Tongue (tissue), 2 donors: ENCODE results near the gene GJD2. TPM values are rescaled to one million over a fixed set of nuclear protein-coding genes. Genes with fewer than 3 reads are reported as not detected.

ENCODE experiments used
- DNase-seq: peaks from one replicate; pipeline ENCODE4 v3.0.0-alpha.2; 2015
- total RNA-seq: library from RNA; depleted of rRNA; stranded (reverse); fragments of >200 nt; gene quantifications from one replicate; pipeline ENCODE4 v1.2.3, GENCODE V29; 2014

Gene GJD2
- total RNA-seq, 1 donor from 2014 or later, result 0.10 TPM

DNA sequence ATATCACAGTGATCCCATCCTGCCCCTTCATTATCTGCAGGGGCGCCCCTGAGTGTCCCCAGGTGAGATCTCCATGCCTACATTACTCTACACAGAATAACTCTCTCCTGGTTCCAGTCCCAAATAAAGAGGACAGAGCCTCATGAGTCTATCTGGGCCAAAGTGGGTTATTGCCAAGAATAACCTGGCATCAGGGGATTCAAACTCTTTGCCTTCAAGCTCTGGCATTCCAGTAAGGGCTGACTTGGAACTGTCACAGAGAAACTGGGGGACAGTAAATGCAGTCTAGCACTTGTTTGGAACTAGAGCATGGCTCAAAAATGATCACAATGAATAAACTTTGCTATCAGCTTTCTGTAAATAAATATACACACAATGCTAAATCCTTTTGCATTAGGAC, 30.3 kb downstream of the GJD2 start:
- peak; percentile 39 for DNase-seq

GRCh38 chr15:34722439-34722836, 32.4 kb downstream of the GJD2 start:
- peak; percentile 35 for DNase-seq

DNA sequence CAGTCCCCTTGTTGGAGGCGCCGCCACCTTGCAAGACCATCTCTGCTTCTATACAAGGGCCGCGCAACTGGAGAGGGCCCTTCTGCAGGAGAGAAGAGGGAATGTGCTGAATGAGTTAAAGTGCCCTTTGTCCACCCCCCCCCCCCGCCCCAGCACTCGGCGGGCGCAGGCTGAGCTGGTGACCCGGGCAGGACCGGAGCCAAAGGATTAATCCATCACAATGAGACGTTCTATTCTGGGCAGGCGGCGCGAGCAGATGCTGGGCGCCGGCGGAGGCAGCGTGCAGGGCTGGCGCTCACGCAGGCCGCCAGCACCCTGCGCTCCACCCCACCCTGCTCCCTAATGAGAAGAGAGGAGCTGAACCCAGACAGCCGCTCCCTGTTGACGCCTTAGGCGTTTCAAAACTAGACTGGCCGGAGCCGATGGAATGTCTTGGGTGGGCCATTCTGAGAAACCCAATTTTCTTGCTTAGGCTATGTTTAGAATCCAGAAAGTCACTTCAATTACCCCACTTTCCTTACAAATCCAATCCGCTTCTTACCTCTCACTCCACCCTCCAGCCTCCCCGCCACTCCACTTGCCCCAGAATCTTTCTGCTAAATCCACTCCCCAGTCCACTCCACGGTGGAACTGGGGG, 32.9 kb downstream of the GJD2 start:
- DNase-seq, result peak; percentile 93

DNA sequence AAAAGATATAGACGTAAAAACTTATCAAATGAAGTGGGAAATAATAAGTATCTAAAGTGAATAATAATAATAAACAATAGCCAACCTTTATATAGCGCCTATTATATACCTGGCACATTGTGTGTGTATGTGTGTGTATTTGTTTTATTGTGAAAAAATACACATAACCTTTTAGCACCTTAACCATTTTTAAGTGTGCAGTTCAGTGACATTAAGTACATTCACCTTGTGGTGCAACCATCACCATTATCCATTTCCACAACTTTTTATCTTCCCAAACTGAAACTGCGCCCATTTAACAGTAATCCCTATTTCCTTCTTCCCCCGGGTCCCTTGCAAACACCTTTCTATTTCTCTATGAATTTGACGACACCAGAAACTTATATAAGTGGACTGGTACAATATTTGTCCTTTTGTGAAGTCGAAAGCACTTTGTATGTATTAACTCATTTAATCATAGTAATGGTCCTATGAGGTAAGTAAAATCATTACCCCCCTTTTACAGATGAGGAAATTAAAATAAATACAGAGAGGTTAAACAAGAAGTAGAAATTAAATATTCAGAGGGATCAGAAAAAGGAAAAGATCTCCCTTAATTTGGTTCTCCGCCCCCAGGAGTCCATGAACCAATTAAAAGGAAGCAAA, 33.5 kb downstream of the GJD2 start:
- DNase-seq, result no peak

DNA sequence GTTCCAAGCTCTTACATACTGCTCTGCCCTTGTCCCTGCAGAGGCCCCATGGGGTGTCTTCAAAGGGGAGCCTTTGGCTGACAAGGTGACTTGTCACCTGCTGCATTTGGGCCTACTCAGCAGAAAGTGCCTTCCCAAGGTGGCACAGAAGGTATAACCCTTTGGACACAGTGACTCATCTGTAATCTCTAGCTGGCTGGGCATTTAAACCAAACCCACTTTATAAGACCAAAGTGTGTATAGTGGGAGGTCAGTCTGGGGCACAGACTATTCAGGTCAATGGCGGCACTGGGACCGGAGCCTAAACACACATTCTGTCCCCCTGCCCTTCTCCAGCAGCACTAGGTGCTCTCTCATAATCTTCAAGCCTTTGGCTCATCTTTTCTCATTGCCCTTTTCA, 35.1 kb downstream of the GJD2 start:
- no peak for DNase-seq

- DNase-seq, result no peak
These were observed 35.8 kb downstream of the GJD2 start for GRCh38 chr15:34718681-34719665.

GRCh38 chr15:34717729-34718128, 37.1 kb downstream of the GJD2 start:
- DNase-seq, result no peak

- DNase-seq, result no peak
These were observed 38.7 kb downstream of the GJD2 start for GRCh38 chr15:34716111-34716510.

- DNase-seq, result no peak
These were observed 40.2 kb downstream of the GJD2 start for GRCh38 chr15:34714476-34715121.

DNA sequence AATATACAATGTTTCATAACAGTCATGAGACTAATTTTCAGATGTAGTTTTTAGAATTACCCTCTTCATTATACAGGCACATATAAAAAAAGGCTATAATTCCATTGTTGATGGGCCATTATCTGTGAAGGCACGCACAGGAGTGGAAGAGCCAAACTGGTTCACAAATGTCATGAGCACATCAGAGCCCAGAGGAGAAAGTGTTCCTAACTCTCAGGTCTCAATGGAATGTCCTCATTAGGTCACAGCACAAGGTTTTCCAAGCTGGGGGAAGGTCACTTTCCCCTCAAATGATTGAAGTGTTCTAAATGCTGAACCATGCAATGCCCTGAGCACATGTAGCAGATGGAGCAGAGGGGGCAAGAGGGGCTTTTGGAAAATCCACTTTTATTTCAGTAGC, 41.2 kb downstream of the GJD2 start:
- no peak for DNase-seq

DNA sequence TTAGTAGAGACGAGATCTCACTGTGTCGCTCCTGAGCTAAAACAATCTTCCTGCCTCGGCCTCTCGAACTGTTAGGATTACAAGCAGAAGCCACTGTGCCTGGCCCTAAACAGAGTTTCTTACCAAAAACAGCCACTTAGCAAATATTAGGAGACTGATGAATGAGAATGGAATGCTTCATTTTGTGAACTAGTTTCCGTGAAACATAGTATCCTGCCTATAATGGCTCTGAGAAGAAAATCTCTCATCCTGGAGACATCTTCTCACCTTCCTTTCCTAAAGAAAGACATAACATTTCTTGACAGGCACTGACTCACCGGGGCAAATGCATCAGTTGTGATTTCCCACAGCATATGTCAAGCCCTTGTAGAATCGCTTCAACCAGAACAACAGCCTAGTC, 44.9 kb downstream of the GJD2 start:
- no peak for DNase-seq

GRCh38 chr15:34708422-34708821, 46.4 kb downstream of the GJD2 start:
- peak; percentile 76 for DNase-seq

- DNase-seq, result peak; percentile 69
These were observed 53.3 kb downstream of the GJD2 start for GRCh38 chr15:34701536-34701935.

Other genes starting within 250 kb of the GJD2 start
- 31.3 TPM for gene GOLGA8B, start 171.3 kb downstream of the GJD2 start, total RNA-seq
- 1,740 TPM for gene ACTC1, start 40.6 kb upstream of the GJD2 start, total RNA-seq
- 32.7 TPM for gene AQR, start 214.7 kb upstream of the GJD2 start, total RNA-seq
- gene ZNF770, start 233.3 kb upstream of the GJD2 start, total RNA-seq, result 48.5 TPM